HG03280 (cell line): ENCODE data around the gene NUDT4B.
A peak's percentile ranks its signal among the peaks of the same experiment; 100 is the strongest.
"Not testable (repeated sequence)": the region's sequence is repeated elsewhere in the genome, so short reads cannot be mapped to it uniquely, and the experiment has no call there.

Experiments used
- ATAC-seq: cut with Tn5 transposase; IDR thresholded peaks from one replicate; pipeline ENCODE4 v1.9.1; 2021; ENCODE audit warnings: mild to moderate bottlenecking, moderate library complexity; ENCODE audit not compliant: unreplicated experiment

Gene NUDT4B

GRCh38 chr1:148735538-148735937 is 13.0 kb upstream of the NUDT4B start:
- not testable (repeated sequence) for ATAC-seq

DNA sequence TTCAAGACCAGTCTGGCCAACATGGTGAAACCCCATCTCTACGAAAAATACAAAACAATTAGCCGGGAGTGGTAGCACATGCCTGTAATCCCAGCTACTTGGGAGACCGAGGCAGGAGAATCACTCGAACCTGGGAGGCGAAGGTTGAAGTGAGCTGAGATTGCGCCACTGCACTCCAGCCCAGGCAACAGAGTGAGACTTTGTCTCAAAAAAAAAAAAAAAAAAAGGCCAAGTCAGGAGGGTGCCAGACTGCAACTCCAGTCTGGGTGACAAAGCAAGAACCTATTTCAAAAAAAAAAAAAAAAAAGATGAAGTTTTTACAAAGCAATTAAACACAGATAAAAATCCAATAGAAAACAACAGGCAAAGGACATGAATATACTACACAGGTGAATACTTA is 9.9 kb upstream of the NUDT4B start:
- not testable (repeated sequence) for ATAC-seq

DNA sequence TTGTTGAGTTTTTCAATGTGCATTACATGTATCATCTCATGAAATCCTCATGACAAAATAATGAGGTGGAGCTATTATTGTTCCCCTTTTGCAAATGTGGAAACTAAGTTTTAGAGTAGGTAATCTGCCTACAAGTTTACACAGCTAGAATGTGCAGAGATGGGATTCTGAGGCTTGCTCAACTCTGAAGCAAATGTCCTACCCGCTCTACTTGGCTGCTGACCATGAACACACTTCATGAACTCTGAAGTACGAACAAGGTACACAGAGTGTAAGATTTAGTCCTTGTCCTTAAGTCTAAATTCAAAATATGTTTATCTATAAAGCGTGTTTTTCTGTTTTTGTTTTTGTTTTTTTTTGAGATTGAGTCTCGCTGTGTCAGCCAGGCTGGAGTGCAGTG is 5.4 kb upstream of the NUDT4B start:
- ATAC-seq: not testable (repeated sequence)

- ATAC-seq: not testable (repeated sequence)
Measured at GRCh38 chr1:148743726-148744720, 4.6 kb upstream of the NUDT4B start.

- ATAC-seq: peak; percentile 86
Measured at GRCh38 chr1:148749335-148749681, 734 bp downstream of the NUDT4B start.

DNA sequence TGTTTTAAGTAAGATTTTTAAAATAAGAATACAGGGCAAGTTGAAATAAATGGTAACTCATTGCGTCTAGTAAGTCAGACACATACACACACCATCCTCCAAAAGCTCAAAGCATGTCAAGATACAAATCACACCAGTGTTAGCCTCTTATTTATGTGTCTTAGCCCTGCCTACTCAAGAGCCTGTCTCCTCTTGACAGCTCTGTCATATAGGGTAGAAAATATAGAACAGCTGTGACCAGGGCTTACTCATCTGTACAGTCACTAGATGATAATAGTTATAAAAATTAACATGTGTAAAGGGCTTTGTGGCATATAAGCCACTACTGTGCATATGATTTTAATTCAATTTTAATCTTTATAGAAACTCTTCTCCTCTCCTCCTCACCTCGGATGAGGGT is 7.7 kb downstream of the NUDT4B start:
- not testable (repeated sequence) for ATAC-seq

- not testable (repeated sequence) for ATAC-seq
Measured at GRCh38 chr1:148757446-148757845, 8.9 kb downstream of the NUDT4B start.

GRCh38 chr1:148758412-148758811 is 9.8 kb downstream of the NUDT4B start:
- peak; percentile 91 for ATAC-seq

DNA sequence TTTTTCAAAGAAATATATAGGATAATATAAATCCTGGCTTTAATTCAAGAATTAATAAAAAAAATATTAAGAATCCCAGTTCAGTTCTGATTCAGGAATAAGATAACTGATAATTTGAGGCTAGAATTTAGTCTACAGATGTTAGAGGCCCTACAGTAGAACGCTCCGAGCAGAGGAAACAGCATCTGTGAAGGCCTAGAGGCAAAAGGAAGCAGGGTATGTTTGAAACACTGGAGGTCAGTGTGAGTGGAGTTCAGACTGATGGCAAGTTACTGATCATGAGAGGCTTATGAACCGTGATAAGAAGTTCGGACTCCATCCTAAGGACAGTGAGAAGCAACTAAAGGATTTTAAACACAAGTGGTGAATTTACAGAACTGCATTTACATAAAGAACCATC is 10.4 kb downstream of the NUDT4B start:
- ATAC-seq: not testable (repeated sequence)

- not testable (repeated sequence) for ATAC-seq
Measured at GRCh38 chr1:148759749-148760148, 11.2 kb downstream of the NUDT4B start.

- not testable (repeated sequence) for ATAC-seq
Measured at GRCh38 chr1:148760206-148760605, 11.6 kb downstream of the NUDT4B start.

DNA sequence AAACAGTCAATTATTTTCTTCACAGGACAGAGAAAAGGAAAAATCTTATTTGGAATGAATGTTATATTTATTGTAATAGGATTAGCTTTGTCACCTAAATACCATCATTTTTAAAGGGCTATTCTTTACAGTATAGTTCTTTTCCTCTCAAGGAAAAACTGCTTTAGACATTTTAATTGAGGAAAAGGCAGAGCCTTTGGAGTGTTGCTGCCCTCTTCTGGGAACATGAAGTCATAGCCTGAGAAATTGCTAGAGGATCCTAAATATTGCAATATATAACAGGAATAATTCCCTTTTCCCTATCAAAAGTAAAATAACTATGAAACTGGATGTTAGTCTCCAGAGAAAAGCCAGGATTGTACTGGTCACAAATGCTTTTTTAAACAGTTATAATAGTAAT is 12.8 kb downstream of the NUDT4B start:
- not testable (repeated sequence) for ATAC-seq

GRCh38 chr1:148765238-148766019 is 16.9 kb downstream of the NUDT4B start:
- ATAC-seq: not testable (repeated sequence)

GRCh38 chr1:148768541-148768940 is 20.0 kb downstream of the NUDT4B start:
- not testable (repeated sequence) for ATAC-seq

DNA sequence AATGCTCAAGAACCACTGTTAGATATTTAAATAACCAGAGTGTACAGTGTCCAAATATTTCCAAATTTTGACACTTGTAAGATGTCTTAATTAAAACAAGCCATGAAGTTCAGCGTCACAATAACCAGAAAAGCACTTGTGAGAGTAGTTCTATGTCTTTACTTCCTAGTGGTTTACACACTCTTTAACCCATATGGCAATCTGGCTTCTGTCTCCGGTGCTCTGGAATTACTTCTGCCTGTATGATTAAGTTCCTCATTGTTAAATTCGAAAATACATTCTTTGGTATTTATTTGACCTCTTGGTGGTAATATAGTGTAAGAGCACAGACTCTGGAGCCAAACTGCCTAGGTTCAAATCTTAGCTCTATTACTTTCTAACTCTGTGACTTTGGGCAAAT is 20.9 kb downstream of the NUDT4B start:
- not testable (repeated sequence) for ATAC-seq

DNA sequence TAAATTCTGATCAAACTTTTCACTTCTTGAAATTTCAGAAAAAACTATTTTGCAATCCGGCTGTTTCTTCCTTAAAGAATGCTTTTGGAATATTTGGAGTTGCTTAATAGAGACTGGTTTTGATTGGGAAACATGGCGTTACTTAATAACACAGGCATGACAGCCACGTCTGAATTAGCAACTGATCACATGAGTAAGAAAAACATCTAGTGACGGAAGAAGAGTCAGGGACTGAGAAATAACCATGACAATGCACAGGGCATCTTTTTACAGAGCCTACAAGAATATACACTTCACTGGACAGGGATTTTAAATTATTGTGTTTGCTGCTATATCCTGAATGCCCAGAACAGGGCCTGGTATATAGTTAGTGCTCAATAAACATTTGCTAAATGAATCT is 25.1 kb downstream of the NUDT4B start:
- ATAC-seq: not testable (repeated sequence)

DNA sequence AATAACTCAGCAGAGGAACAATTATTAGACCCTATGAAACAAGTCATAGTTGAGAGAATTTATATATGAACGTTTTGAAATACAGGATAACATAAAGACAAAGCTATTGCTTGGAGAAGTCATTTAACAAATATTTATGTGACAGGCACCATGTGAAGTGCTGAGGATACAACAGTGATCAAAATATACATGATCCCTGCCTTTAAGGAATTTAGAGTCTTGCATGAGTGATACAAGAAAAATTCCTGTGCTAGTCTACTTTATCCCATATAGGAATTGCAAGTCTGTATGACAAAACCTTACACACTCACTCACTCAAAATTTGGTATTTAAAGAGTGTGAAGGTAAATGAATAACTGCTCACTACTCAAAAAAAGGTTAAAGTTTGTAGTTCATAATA is 25.5 kb downstream of the NUDT4B start:
- ATAC-seq: not testable (repeated sequence)

DNA sequence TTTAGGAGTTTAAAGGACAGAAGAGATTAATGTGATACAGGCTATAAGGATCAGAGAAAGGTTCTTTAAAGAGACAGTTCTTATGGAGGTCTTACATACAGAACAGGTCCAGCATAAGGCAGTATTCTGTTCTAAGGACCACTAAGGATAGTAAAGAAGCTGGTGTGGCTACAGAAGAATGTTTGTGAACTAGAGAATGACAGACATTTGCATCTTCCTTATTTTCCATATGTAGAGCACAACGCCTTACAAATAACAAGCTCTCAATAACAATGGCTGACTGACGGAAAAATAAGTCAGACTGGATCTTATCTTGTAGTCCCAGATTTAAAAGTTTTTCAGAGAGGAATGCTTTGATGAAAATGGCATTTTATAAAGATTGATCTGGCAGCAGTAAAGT is 26.7 kb downstream of the NUDT4B start:
- not testable (repeated sequence) for ATAC-seq

DNA sequence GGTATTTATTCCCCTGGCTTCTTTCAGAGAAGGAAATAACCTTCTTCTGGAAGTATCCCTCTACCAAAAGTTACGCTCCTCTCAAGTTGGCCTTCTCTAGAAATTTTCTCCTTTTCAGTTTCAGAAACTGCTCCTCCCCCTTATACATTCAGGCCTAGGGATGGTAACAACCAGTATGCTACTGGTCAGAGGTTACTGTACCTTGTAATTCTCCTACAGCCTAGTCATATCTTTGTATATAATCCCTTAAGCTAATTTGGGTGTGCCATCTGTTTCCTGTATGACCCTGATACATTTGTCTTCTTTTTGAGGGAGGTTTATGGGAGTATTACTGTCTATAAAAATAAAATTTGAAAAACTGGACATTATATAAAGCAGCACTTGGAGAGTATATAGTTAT is 29.1 kb downstream of the NUDT4B start:
- not testable (repeated sequence) for ATAC-seq

DNA sequence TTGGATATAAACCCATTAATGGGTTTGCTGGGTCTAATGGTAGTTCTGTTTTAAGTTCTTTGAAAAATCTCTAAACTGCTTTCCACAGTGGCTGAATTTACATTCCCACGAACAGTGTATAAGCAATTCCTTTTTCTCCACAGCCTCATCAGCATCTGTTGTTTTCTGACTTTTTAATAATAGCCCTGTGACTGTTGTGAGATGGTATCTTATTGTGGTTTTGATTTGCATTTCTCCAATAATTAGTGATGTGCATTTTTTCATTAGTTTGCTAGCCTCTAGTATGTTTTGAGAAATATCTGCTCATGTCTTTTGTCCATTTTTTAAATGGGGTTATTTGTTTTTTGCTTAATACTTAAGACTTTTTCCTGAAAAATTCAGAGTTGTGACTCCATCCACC is 31.8 kb downstream of the NUDT4B start:
- ATAC-seq: not testable (repeated sequence)

- not testable (repeated sequence) for ATAC-seq
Measured at GRCh38 chr1:148791543-148792099, 43.0 kb downstream of the NUDT4B start.
